Hematopoietic multipotent progenitor cell treated with erythropoietin and hydrocortisone succinate and interleukin-3 and kit ligand, for 8 days (in vitro differentiated cells): ENCODE data around the gene SMYD3.
"Not testable (repeated sequence)": the region's sequence is repeated elsewhere in the genome, so short reads cannot be mapped to it uniquely, and the experiment has no call there.

Source experiments
- DNase-seq: peaks from one replicate; pipeline ENCODE4 v3.0.0-alpha.2; 2015

Gene SMYD3

DNA sequence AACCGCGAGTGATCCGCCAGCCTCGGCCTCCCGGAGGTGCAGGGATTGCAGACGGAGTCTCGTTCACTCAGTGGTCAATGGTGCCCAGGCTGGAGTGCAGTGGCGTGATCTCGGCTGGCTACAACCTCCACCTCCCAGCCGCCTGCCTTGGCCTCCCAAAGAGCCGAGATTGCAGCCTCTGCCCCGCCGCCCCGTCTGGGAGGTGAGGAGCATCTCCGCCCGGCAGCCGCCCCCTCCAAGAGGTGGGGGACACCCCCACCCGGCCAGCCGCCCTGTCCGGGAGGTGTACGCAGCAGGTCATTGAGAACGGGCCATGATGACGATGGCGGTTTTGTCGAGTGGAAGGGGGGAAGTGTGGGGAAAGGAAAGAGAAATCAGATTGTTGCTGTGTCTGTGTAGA, 732.1 kb downstream of the SMYD3 start:
- not testable (repeated sequence) for DNase-seq

DNA sequence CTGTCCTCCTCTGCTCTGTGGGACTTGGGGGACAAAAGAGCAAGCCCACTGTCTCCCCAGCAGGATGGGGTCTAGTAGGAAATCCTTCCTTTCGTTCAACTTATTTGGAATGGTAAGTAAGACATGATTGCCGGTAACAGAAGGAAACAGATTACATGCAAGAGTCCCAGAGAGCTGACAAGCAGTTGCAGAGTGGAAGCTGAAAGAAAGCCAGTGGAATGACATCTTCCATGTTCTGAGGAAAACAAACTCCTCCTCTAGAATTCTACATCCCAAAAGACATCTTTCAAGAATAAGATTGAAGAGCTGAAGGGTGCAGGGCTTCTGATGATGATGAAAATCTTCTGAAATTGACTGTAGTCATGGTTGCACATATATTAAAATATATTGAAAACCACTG, 732.9 kb downstream of the SMYD3 start:
- no peak for DNase-seq

DNA sequence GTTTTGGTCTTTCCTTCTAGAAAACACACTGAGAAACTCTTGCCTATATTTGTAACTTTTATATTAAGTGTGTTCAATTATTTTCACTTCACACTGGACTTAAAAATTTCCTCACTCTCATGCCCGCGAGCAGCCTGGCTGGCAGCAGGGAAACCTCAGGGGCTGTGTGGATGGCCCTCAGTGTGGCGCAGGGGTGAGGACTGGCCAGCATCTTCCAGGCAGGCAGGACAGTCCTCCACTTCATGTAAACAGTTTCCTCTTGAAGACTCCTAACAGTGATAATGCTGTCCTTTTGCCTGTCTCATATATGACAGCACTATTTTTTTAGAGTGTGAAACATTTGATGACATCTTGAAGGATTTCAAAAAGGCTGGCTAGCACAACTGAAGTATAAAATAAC, 733.7 kb downstream of the SMYD3 start:
- no peak for DNase-seq

DNA sequence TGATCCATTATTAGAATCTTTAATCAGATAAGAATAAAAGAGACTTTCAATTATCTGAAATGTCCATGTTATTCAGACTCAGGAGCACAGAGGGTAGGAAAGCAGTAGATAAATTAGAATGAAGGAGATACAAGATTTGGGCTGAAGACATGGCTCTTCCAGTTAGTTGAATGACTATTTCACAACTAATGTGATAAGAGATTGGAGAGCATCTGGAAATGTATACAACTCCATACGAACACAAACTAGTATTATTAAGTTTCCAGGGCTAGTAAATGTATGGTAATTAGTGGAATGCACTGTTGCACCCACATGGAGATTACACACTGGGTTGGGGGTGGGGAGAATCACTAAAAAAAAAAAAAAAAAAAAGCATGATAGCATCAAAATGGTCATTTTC, 734.3 kb downstream of the SMYD3 start:
- DNase-seq = no peak

GRCh38 chr1:245772325-245772724, 734.8 kb downstream of the SMYD3 start:
- no peak for DNase-seq

DNA sequence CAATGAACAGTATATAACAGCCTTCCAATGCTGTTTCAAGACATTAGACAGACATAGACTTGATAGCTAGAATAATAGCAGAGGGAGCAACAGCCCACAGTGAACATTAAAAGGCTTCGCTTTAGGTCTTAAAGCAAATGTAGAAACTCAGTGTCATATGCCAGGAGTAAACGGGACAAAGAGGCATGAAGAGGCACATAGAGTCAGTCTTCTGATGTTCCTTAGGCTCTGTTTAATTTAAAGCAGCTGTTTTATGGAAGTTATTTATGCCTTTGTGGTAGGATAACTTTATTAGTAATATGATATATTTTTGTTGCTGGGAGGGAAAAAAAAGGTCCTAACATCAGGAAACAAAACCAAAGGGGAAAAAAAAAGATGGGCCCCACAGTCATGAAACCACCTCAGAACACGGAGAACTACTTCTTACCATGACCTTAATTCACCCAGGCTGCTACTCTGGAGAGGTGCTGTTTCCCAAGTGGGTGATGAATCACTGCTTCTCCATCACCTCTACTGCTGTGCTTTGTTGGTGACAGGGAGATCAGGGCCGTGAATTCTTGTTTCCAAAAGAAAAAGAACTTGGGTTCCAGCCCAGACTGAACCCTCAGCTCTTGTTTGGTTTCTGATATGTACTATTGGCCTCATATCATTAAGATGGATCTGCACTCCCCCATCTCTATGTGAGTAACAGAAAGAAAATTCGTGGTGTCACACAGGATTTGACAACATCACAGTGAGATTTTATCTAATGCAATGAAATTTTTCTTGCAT, 735.4 kb downstream of the SMYD3 start:
- no peak for DNase-seq

DNA sequence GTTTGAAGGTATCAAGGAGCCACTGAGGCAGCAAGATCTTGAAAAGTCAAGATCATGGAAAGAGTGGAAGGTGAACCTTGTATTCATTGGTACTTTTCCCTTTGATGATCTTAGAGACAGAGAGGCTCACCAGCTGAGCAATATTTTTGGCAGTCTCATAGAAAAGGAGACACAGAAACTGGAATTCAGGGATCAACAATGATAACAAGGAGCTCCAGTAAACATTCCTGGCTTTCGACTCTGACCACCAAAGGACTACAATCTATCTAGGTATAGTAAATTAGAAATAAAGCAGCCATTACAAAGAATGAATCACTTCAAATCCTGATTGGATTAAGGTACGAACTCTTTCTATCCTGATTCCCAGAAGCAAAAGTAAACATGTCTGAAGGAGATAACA, 736.9 kb downstream of the SMYD3 start:
- no peak for DNase-seq

DNA sequence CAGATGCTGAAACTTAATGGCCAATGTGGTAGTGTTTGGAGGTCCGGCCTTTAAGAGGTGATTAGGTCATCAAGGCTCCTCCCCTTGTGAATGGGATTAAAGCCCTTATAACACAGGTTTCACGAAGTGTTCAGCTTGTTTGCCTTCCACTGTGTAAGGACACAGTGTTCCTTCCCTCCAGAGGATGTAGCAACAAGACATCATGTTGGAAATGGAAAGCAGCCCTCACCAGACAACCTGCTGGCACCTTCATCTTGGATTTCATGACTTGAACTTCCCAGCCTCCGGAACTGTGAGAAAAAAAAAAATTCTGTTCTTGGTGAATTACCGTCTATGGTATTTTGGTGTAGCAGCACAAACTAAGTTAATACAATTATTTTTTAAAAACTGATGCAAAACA, 738.5 kb downstream of the SMYD3 start:
- DNase-seq = no peak

DNA sequence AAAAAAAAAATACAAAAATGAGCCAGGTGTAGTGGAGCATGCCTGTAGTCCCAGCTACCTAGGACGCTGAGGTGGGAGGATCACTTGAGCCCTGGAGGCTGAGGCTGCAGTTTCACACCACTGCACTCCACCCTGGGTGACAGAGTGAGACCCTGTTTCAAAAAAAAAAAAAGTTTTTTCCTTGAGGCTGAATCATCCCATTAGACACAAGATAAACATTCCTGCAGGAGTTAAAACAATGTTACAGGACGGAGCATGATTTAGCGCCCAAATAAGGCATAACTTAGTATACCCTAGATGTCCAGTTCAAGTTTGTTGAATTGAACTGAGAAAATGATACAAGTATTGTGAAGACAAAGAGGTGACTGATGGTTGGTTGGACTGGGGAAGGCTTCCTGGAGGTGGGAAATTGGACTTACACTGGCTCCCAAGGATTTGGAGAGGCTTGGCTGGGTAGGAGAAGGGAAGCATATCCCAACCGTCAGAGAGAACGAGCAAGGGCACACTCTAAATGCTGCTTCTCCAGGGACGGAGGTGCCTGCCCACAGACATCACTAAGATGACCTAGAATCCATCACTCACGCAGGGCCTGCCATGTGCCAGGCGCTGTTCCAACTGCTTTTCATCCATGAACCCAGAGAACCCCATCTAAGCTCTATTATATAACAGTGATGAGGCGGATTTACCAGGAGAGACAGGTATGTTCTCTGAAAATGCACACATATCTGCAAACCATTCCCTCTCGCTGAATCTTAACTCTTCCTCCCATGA, 741.7 kb downstream of the SMYD3 start:
- DNase-seq = no peak

- no peak for DNase-seq
Measured at GRCh38 chr1:245763873-245764331, 743.2 kb downstream of the SMYD3 start.

GRCh38 chr1:245762396-245762910, 744.6 kb downstream of the SMYD3 start:
- DNase-seq = no peak

GRCh38 chr1:245760301-245760700, 746.8 kb downstream of the SMYD3 start:
- DNase-seq = no peak

DNA sequence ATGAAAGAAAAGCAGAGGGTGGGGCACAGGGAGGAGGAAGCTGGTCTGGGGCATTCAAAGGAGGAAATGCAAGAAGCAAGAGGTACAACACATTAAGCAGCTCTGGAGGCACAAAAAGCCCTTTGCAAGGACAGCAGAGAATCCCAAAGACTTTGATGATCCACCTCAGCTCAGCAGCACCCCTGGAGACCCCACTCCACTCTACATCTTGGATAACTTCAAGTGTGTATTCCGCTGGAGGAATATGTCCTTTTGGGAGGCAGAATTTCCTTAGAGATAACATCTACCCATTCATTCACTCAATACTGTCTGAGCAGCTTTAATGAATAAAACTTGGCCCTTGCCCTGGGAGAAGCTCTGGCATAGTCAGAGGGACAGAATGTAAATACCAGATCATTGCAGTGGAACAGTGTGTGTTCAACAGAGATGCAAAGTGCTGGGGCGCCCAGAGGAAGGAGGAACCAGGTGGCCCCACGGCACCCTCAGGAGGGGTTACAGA, 752.6 kb downstream of the SMYD3 start:
- no peak for DNase-seq

DNA sequence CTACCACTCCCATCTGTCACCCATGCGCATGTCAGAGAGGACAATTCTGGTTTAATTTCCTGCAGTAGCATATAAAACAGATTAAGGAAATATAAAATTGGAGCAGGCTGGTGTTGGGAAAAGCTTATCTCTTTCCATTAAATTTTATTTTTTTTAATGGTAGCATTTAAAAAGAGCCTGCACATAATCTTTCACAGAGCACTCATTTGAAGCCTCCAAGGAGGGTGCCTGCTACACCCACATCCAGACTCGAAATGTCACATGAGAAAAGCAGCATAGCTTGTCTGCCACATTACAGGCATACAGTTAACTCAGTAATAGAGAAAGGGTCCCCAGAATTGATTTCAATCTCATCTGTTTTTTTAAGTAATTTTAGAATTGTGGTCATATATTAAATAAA, 753.3 kb downstream of the SMYD3 start:
- no peak for DNase-seq

DNA sequence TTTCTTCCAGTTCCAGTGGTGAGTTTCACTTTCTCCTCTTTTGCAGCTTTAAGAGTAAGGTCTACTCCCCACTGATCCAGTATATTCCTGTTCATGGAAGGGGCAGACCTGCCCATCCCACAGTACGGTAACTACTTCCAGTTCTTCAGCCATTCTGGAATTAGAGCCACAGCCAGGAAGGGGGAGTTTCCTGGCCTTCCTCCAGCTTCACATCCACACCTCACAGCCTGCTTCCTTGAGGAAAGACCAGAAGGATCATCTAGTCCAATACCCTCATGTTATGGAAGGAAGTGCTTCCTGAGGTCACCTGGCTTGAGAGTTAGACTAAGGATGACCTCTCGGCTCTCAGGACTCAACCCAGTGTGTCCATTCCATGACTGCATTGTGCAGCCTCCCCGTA, 754.5 kb downstream of the SMYD3 start:
- DNase-seq = no peak

DNA sequence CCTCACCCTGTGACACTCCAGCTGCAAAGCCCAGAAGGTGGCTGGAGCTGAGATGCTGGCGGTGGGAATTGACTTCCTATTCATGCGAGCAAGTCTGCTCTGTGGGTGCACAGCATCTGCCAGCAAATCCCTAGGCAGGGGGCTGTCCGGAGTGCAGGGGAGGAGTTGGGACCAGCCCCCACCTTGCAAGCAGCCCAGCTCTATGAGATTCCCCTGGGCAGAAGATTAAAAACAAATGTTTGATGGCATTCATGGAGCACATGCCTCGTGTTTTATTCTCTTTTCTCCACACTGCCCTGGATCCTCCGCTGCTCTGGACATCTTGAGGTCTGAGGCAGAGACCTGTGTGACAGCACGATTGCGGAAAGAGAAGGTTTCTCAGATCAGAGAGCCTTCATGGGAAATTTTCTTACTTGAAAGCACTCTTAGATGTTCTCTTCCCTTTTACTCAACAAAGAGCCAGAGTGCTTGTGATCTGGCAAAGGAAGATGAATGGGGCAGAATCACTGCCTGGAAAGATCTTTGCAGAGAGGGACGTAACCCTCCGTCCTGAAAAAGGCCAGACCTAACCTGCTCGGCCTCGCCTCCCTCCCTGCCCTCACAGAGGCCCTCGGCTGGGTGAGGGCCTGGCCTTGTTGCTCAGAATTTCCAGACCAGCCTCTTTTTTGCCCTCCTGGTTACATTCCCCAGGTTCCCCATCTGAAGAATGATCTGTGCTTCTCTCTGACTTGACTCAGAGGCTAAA, 755.2 kb downstream of the SMYD3 start:
- no peak for DNase-seq

DNA sequence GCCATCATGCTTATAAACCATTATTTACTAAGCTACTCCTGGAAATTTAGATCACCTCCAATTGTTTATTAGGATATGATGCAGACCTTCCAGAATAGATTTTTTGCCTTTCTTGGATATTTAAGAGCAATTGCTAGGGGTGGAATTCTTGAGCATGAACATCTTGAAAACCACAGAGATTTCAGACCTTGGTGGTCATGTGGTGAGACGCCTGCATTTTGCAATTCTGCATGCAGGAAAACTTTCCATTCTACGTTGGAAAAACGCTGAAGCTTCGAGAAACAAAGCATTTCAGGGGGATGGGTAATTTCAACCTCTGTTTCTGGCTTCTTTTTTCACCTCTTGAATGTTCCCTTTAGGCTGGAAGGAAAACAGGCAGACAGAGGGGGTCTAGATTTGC, 756.0 kb downstream of the SMYD3 start:
- no peak for DNase-seq

DNA sequence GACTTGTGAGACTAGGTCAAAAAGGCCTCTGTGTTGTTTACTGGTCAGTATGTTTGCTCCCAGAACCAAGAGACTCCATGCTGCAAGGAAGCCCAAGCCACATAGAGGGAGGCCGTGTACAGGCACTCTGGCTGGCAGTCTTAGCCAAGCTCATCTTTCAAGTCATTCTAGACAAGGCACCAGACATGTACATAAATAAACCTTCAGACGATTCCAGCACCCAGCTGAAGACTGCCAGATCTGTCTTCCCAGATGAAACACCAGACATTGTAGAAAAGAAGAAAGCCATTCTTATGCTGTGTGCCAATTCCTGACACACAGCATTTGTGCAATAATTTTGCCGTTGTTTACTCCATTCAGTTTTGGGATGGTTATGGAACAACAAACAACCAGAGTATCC, 756.8 kb downstream of the SMYD3 start:
- no peak for DNase-seq

- no peak for DNase-seq
Measured at GRCh38 chr1:245749053-245749452, 758.0 kb downstream of the SMYD3 start.

GRCh38 chr1:245748646-245749045, 758.4 kb downstream of the SMYD3 start:
- no peak for DNase-seq

DNA sequence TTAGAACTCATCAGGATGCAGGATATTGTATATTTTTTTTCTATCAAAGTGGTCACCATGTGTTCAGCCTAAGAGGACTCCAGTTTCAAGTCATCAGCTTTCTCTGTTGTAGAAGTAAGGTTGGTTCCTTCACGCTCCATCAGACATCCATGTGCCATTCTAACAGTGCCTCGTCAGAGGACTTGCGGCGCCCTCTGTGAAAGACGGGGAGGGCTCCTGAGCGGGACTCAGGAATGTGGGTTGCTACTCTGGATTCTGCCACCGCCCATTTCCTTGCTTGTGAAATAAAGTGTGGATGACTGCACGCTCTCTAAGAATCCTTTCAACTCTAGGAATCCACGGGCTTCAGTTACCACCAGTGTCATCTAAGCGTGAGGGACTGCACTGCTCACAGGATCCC, 758.8 kb downstream of the SMYD3 start:
- no peak for DNase-seq

DNA sequence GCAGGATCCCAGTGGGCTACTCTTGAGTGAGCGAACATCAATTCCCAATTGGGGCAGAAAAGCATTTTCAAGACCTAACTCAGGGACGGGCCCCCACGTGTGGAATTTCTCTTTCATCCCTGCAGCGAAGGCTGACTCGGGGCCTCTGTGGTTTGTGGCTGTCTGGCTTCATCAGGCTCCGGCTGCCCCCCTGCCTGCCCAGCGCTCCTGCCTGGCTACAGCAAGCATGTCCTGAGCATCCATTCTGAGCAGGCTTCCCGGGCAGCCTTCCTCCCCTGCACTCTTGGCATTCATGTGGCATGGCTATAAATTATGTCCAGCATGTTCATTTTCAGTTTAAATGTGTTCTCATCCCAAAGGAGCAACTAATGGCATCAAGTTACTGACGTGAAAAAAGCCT, 764.2 kb downstream of the SMYD3 start:
- DNase-seq = no peak

- DNase-seq = not testable (repeated sequence)
Measured at GRCh38 chr1:245740336-245740735, 766.7 kb downstream of the SMYD3 start.
